ENCODE results near the gene MINDY4B.
"Not testable (repeated sequence)": the region's sequence is repeated elsewhere in the genome, so short reads cannot be mapped to it uniquely, and the experiment has no call there.

The MINDY4B gene

DNA sequence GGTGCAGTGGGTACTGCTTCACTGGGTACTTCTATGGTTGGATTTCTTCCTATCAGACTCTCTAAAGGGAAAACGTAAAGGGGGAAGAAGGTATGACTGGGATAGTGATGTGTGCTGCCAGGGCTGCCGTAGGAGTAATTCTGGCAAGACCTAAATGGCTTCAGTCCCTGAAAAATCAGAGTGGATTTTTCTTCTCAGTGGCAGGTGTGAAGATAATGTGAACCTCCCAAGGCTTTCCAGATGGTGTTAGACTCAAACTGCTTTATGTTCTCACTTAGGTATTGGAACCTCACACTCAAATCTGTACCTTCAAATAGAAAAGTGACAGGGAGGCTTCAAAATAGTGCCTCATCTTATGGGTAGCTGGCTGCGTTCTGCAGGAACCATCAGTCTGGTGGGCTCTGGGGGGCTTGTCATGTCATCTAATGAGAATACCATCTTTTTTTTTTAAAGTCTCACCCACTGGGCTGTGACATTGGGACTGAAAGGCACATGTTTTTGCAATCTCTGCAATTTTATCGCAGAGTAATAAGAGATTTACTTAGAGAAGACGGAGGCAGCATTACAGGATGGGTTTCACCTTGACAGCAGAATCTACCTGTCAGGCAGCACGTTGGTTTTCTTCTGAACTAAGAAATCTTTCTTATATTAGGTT lies 28.5 kb downstream of the MINDY4B start:
- Mint-ChIP-seq H3K4me3 (no peak overlapping the region), H3K36me3 (no peaks in the 10 kb centered on the region), H3K9me3 (no peaks in the 10 kb centered on the region), H3K27ac (no peak overlapping the region), H3K4me1 (no peaks in the 10 kb centered on the region), H3K27me3 (no peaks in the 10 kb centered on the region)

DNA sequence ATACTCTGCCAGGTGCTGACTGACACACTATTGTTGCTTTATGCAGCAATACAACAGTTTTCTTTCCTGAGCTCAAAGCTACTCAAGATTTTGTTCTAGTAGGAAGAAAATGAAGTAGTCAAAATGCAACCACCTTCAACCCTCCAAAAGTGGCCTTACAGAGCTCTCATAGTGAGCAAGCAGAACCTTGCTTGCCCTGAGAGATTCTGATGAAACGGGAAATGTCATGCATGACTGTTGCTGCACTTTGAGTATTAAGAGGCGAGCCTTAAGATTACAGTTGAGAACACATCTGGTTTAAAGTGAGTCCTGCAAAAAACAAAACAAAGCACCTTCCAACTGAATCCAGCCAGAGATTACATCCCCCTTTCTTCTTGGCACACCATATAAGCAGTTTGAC lies 29.7 kb downstream of the MINDY4B start:
- no peaks in the 10 kb centered on the region for H3K27me3 Mint-ChIP-seq
- no peak overlapping the region for H3K27ac Mint-ChIP-seq
- H3K4me1 Mint-ChIP-seq = no peaks in the 10 kb centered on the region
- no peak overlapping the region for H3K4me3 Mint-ChIP-seq
- no peaks in the 10 kb centered on the region for H3K36me3 Mint-ChIP-seq
- no peaks in the 10 kb centered on the region for H3K9me3 Mint-ChIP-seq

DNA sequence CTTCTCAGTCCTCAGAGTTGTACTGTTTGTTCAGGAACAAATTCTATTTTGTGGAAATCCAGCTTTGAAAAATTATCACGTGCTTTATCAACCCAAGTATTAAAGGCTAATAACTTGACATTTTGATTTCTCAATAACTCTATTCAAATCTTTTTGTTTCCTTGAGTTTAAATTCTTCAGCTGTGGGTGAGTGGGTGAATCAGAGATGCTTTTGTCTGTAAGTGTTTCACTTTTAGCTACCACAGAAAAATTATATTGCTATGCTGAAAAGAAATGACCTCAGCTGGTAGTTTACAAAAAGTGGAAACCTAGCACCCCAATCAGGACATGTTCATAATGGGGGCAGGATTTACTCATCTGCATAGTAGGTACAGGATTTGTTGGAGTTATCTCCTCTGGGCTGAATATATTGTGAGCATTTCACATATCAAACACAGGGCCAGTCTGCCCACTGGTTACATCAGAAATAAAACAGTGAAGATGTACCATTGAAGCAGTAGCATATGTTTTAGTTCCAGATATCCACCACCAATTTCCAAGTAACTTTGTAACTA lies 30.5 kb downstream of the MINDY4B start:
- H3K9me3 Mint-ChIP-seq = no peaks in the 10 kb centered on the region
- H3K36me3 Mint-ChIP-seq = no peaks in the 10 kb centered on the region
- H3K4me3 Mint-ChIP-seq = no peak overlapping the region
- no peak overlapping the region for H3K27ac Mint-ChIP-seq
- H3K4me1 Mint-ChIP-seq = no peaks in the 10 kb centered on the region
- no peaks in the 10 kb centered on the region for H3K27me3 Mint-ChIP-seq

DNA sequence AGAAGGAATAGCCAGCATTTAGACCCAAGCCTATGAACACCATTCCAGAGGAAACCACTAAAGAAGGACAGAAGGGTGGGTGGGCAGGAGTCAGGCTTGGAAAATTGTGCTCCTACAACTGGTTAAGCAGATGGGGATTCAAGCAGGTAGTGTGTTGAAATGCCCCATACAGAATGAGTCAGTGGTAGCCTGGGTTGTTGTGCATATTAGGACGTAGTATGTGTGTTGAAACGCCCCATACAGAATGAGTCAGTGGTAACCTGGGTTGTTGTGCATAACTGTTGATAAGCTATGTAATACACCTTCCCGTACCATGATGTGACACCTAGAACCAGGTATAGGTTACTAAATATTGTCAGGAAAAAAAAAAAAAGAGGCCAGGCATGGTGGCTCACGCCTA lies 34.0 kb downstream of the MINDY4B start:
- Mint-ChIP-seq H3K4me1 (no peaks in the 10 kb centered on the region), H3K4me3 (no peak overlapping the region), H3K36me3 (no peaks in the 10 kb centered on the region), H3K27me3 (no peaks in the 10 kb centered on the region), H3K9me3 (no peaks in the 10 kb centered on the region), H3K27ac (no peak overlapping the region)

DNA sequence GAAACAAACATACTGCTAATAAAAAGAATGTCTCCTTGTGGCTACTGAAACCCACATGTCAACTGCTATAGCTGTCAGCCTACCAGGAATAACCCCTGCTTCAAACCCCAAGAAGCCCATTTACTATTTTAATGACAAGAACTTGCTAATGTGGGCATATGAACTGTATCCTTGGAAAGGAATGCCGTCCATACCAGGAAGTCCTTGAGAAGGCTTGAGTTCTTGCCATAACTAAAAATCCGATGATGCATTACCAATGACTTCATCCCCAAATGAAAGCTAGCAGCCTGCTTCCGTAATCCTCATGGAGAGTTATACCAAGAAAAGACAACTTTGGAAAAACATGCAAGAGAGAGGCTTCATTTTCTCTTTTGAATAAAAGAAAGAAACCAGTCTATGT lies 34.8 kb downstream of the MINDY4B start:
- H3K9me3 Mint-ChIP-seq = no peaks in the 10 kb centered on the region
- H3K27me3 Mint-ChIP-seq = no peaks in the 10 kb centered on the region
- no peak overlapping the region for H3K27ac Mint-ChIP-seq
- peaks cover 3% of the 10 kb centered on the region for H3K4me1 Mint-ChIP-seq
- H3K36me3 Mint-ChIP-seq = no peaks in the 10 kb centered on the region
- no peak overlapping the region for H3K4me3 Mint-ChIP-seq

DNA sequence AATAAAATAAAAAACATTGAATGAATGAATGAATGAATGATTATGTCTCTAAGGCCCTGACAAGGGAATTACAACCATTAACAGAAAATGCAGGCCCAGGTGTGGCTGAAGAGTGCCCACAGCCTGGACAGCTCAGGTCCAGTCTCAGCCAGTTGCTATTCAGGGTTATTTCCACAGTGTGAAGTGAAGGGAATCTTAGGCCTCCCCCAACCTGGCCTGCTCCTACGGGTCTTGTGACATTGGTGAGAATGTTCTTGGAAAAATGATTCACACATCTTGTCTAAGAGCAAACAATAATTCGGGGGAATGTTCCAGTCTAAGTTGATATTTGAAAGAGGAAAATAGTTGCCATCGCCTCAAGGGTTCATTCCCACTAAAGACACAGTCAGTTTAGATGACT lies 37.0 kb downstream of the MINDY4B start:
- no peaks in the 10 kb centered on the region for H3K9me3 Mint-ChIP-seq
- H3K4me1 Mint-ChIP-seq = peaks cover 9% of the 10 kb centered on the region

DNA sequence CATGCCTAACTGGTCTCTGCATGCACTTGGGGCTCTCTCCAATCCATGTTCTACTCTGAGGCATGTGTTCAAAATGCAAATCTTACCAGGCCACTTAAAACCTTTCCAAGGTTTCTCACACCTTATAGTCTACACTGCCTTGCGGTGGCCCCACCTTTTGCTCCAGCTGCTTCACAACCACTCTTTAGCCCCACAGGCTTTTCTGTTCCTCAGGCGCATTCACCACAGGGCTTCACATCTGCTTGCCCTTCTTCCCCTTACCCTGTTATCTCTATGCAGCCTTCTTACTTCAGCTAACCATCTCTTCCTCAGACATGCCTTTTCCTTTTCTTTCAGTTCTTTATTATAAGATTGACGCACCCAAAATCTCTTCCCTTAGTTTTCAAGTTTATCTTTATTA lies 37.8 kb downstream of the MINDY4B start:
- no peak overlapping the region for H3K27ac Mint-ChIP-seq
- no peaks in the 10 kb centered on the region for H3K9me3 Mint-ChIP-seq
- H3K36me3 Mint-ChIP-seq = no peaks in the 10 kb centered on the region
- no peaks in the 10 kb centered on the region for H3K27me3 Mint-ChIP-seq
- no peak overlapping the region for H3K4me3 Mint-ChIP-seq
- peaks cover 9% of the 10 kb centered on the region for H3K4me1 Mint-ChIP-seq

More for the DNA sequence above, 37.0 kb downstream of the MINDY4B start:
- no peaks in the 10 kb centered on the region for H3K27me3 Mint-ChIP-seq
- H3K4me3 Mint-ChIP-seq = no peak overlapping the region
- H3K36me3 Mint-ChIP-seq = no peaks in the 10 kb centered on the region
- no peak overlapping the region for H3K27ac Mint-ChIP-seq

DNA sequence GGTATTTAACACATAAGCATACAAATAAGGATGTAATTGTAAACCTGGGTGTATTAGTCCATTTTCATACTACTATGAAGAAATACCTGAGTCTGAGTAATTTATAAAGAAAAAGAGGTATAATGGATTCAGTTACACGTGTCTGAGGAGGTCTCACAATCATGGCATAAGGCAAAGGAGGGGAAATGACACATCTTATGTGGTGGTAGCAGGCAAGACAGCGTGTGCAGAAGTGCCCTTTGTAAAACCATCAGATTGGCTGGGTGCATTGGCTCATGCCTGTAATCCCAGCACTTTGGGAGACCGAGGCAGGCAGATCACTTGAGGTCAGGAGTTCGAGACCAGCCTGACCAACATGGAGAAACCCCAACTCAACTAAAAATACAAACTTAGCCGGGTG lies 41.3 kb downstream of the MINDY4B start:
- H3K4me3 Mint-ChIP-seq, H3K36me3 Mint-ChIP-seq, H3K4me1 Mint-ChIP-seq, H3K27ac Mint-ChIP-seq, H3K9me3 Mint-ChIP-seq, H3K27me3 Mint-ChIP-seq: not testable (repeated sequence)

DNA sequence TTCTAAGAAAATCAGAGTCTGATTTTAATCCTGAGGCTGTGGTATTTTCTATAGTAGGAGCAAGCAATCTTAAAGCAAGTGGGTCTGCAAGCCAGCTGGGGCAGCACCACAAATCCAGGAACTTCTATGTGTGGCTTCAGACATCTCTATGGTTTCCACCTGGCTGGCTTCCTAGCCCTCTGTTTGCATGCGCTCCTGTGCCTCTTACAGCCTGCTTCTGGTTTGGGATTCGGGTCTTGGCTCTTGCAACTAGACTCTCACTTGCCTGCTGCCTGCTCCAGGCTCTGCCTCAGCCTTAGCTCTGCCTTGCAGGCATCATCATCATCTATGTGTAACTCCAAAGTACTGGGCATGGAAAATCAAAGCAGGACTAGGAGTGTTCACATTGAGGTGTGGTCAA lies 43.4 kb downstream of the MINDY4B start:
- Mint-ChIP-seq H3K27me3 (no peaks in the 10 kb centered on the region), H3K4me3 (no peak overlapping the region), H3K27ac (no peak overlapping the region), H3K4me1 (peaks cover 9% of the 10 kb centered on the region), H3K36me3 (no peaks in the 10 kb centered on the region), H3K9me3 (no peaks in the 10 kb centered on the region)

DNA sequence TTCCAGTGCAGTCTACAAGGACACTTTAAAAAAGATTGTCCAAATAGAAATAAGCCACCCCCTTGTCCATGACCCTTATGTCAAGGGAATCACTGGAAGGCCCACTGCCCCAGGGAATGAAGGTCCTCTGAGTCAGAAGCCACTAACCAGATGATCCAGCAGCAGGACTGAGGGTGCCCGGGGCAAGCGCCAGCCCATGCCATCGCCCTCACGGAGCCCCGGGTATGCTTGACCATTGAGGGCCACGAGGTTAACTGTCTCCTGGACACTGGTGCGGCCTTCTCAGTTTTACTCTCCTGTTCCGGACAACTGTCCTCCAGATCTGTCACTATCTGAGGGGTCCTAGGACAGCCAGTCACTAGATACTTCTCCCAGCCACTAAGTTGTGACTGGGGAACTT lies 47.3 kb downstream of the MINDY4B start:
- H3K4me1 Mint-ChIP-seq, H3K4me3 Mint-ChIP-seq, H3K9me3 Mint-ChIP-seq, H3K27me3 Mint-ChIP-seq, H3K27ac Mint-ChIP-seq, H3K36me3 Mint-ChIP-seq: not testable (repeated sequence)

DNA sequence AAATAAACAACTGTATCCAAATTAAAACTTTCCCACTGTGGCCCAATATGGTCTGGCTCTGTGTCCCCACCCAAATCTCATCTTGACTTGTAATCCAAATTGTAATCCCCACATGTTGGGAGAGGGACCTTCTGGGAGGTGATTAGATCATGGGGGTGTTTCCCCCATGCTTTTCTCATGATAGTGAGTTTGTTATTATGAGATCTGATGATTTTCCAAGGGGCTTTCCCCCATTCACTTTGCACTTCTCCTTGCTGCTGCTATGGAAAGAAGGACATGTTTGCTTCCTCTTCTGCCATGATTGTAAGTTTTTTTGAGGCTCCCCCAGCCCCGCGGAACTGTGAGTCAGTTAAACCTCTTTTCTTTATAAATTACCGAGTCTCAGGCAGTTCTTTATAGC lies 55.0 kb downstream of the MINDY4B start:
- Mint-ChIP-seq H3K27me3 (peaks cover 5% of the 10 kb centered on the region), H3K36me3 (no peaks in the 10 kb centered on the region), H3K4me1 (no peaks in the 10 kb centered on the region), H3K9me3 (no peaks in the 10 kb centered on the region), H3K4me3 (no peak overlapping the region), H3K27ac (no peak overlapping the region)

DNA sequence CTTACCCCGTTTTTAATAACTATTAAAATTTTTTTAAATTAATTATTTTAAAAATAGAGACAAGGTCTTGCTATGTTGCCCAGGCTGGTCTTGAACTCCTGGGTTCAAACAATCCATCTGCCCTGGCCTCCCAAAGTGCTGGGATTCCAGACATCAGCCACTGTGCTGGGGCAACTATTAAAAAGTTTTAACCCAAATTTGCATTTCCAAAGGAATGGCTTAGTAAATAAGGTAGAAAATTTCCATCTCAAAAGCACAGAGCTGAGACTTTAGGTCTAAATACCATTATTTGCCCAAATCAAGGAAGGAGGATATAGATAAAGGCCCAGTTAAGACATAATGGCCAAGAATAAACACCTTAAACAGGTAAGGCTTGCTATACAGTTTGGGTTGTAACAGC lies 56.4 kb downstream of the MINDY4B start:
- Mint-ChIP-seq H3K36me3 (no peaks in the 10 kb centered on the region), H3K27me3 (peaks cover 4% of the 10 kb centered on the region), H3K9me3 (no peaks in the 10 kb centered on the region), H3K27ac (no peak overlapping the region), H3K4me3 (no peak overlapping the region), H3K4me1 (no peaks in the 10 kb centered on the region)

DNA sequence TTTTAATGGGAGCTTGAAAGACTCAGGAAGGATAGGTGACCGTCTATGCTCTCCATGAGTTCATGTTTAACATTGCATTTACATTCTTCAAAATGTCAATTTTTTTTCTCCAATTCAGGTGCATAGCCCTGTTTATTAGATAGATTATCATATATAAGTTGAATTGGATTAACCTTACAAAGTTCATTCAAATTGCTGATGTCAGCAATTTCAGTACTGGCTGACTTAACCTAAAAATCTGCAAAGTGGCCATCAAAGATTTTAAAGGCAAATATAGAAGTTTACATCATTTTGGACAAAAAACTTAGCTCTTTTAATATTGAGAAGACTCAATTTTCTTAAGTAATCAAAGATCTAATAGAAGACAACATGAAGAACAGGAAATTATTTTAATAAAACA lies 57.8 kb downstream of the MINDY4B start:
- no peaks in the 10 kb centered on the region for H3K4me1 Mint-ChIP-seq
- peaks cover 8% of the 10 kb centered on the region for H3K27me3 Mint-ChIP-seq
- H3K27ac Mint-ChIP-seq = no peak overlapping the region
- H3K36me3 Mint-ChIP-seq = no peaks in the 10 kb centered on the region
- H3K4me3 Mint-ChIP-seq = no peak overlapping the region
- no peaks in the 10 kb centered on the region for H3K9me3 Mint-ChIP-seq

DNA sequence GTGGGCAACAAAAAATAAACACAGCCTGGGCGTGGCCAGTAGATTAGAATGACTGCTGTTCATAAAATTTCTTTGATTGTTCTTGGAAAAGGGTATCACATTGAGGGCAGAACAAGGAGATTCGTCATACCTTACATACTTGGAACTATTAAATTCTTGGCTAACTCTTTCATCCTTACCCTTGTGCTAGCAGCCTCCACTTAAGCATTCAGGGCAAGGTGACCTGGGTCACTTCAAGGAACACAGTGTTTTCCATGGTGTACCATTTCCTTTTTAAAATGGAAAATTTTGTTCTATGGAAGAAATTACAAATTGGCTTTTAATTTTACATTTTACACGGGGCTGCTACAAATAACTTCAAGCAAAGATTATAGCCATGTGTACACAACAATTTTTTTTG lies 60.8 kb downstream of the MINDY4B start:
- H3K4me3 Mint-ChIP-seq = no peak overlapping the region
- H3K4me1 Mint-ChIP-seq = no peaks in the 10 kb centered on the region
- H3K36me3 Mint-ChIP-seq = no peaks in the 10 kb centered on the region
- no peak overlapping the region for H3K27ac Mint-ChIP-seq
- H3K9me3 Mint-ChIP-seq = no peaks in the 10 kb centered on the region
- peaks cover 8% of the 10 kb centered on the region for H3K27me3 Mint-ChIP-seq

DNA sequence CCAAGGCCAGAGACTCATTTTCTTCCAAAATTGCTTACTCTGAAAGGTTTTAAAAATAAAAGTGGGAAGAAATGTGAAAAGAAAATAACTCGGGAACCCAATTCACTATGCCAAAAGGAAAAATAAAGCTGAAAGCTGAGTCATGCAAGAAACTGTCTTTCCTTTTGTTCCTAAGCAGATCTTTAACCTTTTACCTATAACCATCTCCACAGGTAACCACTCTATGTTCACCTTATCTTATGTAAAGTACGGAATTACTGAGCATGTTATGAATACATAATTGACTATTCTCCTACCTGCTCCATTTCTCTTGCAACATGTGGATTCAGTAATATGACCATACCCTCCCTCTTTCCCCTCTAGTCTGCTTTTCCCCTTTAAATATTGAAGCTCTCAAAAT lies 62.0 kb downstream of the MINDY4B start:
- Mint-ChIP-seq H3K27me3 (peaks cover 8% of the 10 kb centered on the region), H3K9me3 (no peaks in the 10 kb centered on the region), H3K4me3 (no peak overlapping the region), H3K4me1 (no peaks in the 10 kb centered on the region), H3K27ac (peak overlapping the region; percentile 18), H3K36me3 (no peaks in the 10 kb centered on the region)

DNA sequence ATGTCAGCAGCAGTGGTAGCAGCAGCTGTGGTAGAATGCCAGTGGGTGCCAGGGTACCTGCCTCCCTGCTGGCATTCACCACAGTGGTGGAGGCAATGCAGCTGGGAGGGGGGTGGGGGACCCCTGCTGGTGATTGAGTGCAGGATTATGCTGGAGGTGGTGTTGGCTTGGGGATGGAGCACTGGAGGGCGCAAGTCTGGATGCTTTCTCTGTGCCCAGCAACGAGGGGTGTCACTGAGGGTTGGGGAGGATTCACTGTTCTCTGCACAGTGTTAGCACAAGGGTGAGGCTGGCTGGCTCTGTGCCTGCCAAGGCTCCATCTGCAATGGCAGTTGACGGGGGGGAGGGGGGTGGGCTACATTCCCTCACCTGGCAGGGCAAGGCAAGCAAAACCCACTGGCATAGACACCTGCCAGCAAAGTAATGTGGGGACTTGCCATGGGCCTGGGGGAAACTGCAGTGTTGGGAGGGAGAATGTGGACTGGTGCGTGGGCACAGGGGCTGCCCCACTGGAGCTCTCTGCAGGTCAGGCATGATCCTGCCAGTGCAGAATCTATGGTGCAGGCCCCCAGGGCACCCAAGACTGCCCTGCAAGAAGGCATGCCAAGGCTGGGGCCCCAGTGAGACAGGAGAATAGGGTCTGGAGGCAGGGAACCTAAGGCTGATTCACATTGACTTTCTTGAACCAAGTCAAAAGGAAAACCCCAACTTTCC lies 64.3 kb downstream of the MINDY4B start:
- Mint-ChIP-seq H3K4me1 (no peaks in the 10 kb centered on the region), H3K27ac (no peak overlapping the region), H3K4me3 (no peak overlapping the region), H3K9me3 (no peaks in the 10 kb centered on the region), H3K36me3 (no peaks in the 10 kb centered on the region), H3K27me3 (peaks cover 11% of the 10 kb centered on the region)

DNA sequence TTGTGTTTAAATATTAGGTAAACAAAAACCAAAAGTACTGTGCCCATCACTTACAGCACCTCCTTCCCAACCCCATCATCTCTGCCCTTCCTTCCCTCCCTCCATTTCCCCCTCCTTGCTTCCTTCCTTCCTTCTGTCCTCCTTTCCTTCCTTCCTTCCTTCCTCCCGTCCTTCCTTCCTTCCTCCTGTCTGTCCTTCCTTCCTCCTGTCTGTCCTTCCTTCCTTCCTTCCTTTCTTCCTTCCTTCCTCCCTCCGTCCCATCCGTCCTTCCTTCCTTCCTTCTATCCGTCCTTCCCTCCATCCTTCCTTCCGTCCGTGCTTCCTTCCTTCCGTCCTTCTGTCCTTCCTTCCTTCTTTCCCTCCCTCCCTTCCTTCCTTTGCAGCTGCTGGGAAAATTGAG lies 74.5 kb downstream of the MINDY4B start:
- no peak overlapping the region for H3K4me3 Mint-ChIP-seq
- no peaks in the 10 kb centered on the region for H3K9me3 Mint-ChIP-seq
- H3K27me3 Mint-ChIP-seq = peaks cover 4% of the 10 kb centered on the region
- H3K36me3 Mint-ChIP-seq = no peaks in the 10 kb centered on the region
- H3K4me1 Mint-ChIP-seq = no peaks in the 10 kb centered on the region
- H3K27ac Mint-ChIP-seq = no peak overlapping the region

Measured in activated naive CD4-positive, alpha-beta T cell treated with anti-CD3 and anti-CD28 coated beads, Interleukin-2, amount 50 U/mL, for 24 hours (primary cell).